Superior temporal gyrus (tissue), 1 donor: Measurements from ENCODE around the gene ADPRS.

Experiments
- DNase-seq: peaks from one replicate; pipeline ENCODE4 v3.0.0-alpha.2; 2016; ENCODE audit errors: extremely low spot score

Gene ADPRS

GRCh38 chr1:36087233-36088123 lies 1.2 kb upstream of the ADPRS start:
- DNase-seq, result no peak

GRCh38 chr1:36088265-36088576 lies 471 bp upstream of the ADPRS start:
- DNase-seq, result no peak

- DNase-seq, result no peak
Measured at GRCh38 chr1:36089393-36090121, 865 bp downstream of the ADPRS start.

- DNase-seq, result no peak
Measured at GRCh38 chr1:36091141-36091540, 2.4 kb downstream of the ADPRS start.

DNA sequence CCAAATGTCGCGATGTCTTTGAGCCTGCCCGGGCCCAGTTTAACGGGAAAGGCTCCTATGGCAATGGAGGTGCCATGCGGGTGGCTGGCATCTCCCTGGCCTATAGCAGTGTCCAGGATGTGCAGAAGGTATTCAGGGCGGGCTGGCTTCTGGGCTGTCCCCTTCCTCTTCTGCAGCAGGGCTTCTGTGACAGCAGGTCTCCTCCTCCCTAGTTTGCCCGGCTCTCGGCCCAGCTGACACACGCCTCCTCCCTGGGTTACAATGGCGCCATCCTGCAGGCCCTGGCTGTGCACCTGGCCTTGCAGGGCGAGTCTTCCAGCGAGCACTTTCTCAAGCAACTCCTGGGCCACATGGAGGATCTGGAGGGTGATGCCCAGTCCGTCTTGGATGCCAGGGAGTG lies 3.0 kb downstream of the ADPRS start:
- DNase-seq, result no peak

- DNase-seq, result no peak
Measured at GRCh38 chr1:36092166-36092797, 3.6 kb downstream of the ADPRS start.

GRCh38 chr1:36092798-36093185 lies 4.1 kb downstream of the ADPRS start:
- no peak for DNase-seq

GRCh38 chr1:36093226-36093625 lies 4.5 kb downstream of the ADPRS start:
- DNase-seq, result no peak

- peak; percentile 90 for DNase-seq
Measured at GRCh38 chr1:36093929-36094328, 5.2 kb downstream of the ADPRS start.

GRCh38 chr1:36094621-36095061 lies 5.9 kb downstream of the ADPRS start:
- no peak for DNase-seq

DNA sequence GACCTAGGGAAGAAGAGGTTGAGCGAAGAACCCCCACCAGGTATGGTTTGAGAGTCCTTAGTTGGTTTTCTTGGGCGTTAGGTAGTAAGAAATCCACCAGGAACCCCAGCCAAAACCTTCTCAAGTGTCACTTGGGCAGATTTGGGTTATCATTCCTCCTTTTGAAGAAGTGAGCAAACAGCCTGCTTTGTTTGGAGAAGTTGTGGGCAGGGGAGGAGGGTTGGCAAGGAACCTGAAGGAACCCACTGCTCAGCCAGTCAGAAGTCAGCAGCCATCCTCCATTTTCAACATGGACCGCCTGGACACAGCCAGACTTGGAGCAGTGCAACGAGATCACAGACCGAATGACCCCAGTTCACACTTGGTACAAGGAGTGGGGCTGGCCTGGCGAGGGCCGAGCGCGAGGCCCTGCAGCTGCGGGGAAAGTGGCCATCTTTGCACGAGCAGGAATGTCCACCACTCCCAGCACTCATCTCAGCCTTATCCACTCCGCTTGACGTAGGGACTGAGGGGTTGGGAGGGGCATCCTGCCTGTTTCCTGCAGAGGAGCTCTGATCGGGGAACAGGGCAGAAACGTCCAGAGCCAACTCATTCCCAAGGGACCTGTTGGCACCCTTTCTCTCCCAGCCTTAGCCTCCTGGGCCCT lies 7.2 kb downstream of the ADPRS start:
- no peak for DNase-seq

GRCh38 chr1:36096500-36097432 lies 8.1 kb downstream of the ADPRS start:
- no peak for DNase-seq

DNA sequence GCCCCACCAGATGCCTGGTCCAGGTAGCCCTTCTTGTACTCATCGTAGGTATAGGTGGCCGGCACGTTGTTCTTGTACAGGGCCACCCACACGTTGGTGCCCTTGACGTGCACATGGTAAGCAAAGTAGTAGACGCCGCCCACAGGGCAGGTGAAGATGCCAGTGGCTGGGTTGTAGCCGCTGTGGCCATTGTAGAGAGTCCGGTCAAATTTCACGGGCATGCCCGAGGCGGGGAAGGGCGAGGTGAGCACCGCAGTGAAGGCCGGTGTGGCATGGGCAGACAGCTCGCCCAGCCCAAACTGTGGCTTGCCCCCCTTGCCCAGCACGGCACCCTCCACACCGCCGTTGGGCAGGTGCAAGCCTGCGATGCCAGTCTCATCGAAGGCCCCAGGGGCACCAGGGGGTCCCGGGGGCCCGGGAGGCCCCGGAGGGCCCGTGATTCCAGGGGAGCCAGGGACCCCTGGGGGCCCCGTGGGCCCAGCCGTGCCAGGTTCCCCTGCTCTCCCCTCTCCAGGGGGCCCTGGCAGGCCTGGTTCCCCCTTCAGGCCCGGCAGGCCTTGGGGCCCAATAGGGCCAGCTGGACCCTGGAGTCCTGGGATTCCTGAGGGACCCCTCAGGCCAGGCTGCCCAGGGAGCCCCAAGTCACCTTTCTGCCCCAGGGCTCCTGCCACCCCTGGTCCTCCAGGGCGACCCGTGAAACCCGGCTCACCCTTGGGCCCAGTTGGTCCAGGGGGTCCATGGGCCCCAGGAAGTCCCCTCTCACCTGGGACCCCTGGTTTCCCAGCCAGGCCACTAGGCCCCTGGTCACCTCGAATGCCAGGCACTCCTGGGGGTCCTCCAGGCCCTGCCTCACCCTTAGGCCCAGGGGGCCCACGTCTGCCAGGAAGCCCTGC lies 9.2 kb downstream of the ADPRS start:
- DNase-seq, result no peak

DNA sequence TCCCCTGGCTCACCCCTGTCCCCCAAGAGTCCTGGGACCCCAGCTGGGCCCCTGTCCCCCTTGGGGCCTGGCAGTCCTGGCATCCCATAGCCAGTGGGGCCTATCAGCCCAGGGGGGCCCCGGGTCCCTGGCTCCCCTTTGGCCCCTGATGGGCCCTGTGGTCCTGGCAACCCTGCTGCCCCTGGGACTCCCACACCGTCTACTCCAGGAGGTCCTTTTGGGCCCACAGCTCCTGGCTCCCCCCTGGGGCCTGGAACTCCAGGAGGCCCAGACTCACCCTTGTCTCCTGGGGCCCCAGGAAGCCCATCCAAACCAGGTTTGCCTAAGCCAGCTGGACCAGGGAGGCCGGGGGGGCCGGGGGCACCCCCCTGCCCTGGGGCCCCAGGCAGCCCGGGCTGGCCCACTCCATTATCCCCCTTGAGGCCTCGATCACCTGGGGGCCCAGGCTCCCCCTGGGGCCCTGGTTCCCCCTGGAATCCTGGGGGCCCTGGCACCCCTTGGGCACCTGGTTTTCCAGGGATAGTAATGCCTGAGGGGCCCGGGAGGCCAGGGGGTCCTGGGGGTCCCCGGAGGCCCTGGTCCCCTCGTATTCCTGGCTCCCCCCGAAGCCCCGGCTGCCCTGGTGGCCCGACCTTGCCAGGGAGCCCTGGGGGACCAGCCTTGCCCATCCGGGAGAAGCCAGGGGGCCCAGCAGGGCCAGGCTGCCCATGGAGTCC lies 10.1 kb downstream of the ADPRS start:
- no peak for DNase-seq

- DNase-seq, result peak; percentile 81
Measured at GRCh38 chr1:36099681-36100341, 11.1 kb downstream of the ADPRS start.

DNA sequence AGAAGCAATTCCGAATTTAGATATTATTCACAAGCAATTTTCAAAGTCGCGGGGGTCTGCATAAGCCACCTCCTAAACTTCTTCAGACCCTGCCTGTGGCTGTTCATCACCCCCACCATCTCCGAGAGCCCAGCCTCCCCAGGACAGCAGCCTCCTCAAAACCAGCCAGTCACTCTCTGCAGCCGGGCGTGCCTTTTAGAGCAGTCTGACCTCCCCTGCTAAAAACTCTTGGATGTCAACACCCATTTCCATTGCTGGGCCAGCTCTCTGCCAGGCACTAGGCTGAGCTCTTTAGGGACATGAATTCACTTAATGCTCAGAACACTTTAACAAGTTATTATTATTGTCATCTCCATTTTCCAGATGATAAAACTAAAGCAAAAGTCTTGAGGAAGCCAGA lies 11.7 kb downstream of the ADPRS start:
- no peak for DNase-seq

GRCh38 chr1:36101546-36101945 lies 12.9 kb downstream of the ADPRS start:
- DNase-seq, result no peak

DNA sequence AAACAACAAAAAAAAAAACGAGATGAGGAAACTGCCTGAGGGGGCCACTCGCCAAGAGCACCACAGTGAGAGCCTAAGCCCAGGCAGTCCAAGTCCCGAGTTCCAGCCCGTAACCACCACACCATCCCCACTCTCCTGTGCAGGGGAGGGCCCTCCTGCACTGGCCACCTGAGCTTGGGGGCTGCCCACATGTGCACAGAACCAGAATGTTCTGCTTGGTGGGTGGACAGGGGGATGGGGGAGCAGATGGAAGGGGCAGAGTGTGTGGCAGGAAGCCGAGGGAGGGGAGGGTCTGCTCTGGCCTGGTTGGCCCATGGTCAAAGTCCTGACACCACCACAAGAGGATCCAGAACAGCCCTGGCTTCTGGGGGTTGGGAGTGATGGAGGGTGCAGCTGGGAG lies 17.6 kb downstream of the ADPRS start:
- no peak for DNase-seq

GRCh38 chr1:36107394-36107793 lies 18.7 kb downstream of the ADPRS start:
- no peak for DNase-seq
